Bronchial epithelial cell (primary cell): ENCODE data around the gene DYNC1LI1. TPM values are rescaled to one million over a fixed set of nuclear protein-coding genes. Genes with fewer than 3 reads are reported as not detected.
A peak's percentile ranks its signal among the peaks of the same experiment; 100 is the strongest.

Source experiments
- DNase-seq: peaks from one replicate; pipeline ENCODE4 v3.0.0-alpha.2; 2010; ENCODE audit warnings: low read depth
- FAIRE-seq: peaks from 2 replicates; lab custom pipeline; 2011; peaks lifted over from hg19 to GRCh38; lab: Jason Lieb, UNC
- H3K27me3 ChIP-seq: 2 replicates; pipeline ENCODE4 v1.5.1; 2011; ENCODE audit warnings: low read length; ENCODE audit not compliant: control insufficient read depth, insufficient read depth
- H3K36me3 ChIP-seq: 2 replicates; pipeline ENCODE4 v1.5.1; 2011; ENCODE audit warnings: low read length; ENCODE audit not compliant: control insufficient read depth, insufficient read depth
- H3K4me3 ChIP-seq: 2 replicates; pipeline ENCODE4 v1.5.1; 2011; ENCODE audit warnings: mild to moderate bottlenecking, low read depth, low read length, control low read depth
- total RNA-seq: library from RNA; depleted of rRNA; stranded (reverse); fragments of >200 nt; gene quantifications from 2 replicates; pipeline ENCODE4 v1.2.1, GENCODE V29; 2014
- TF ChIP-seq, protein P1 (sequence below): IDR thresholded peaks from 2 replicates; pipeline ENCODE4 v1.5.1; 2011; ENCODE audit warnings: mild to moderate bottlenecking, moderate library complexity, low read length, control low read depth, inconsistent platforms; ENCODE audit not compliant: insufficient read depth, severe bottlenecking

The DYNC1LI1 gene
- total RNA-seq, 1 donor from 2014 or later: 24.5 TPM

DNA sequence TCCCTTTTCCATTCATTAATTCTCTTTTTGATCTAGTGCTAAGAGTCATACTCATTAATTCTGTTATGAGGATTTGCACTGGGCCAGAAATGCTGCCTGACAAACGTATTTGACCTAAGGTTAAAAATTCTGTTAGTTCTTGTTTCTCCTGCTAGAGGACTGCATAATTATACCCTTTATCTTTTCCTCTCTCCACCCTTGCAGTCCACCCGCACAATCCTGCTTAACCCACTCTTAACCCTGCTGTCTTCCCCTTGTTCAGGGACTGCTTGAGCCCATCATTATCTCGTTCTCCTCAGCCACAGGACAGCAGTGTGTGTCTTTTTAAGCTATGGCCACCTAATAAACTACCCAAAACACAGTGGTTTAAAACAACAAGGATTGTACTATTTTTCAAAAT is 31.1 kb upstream of the DYNC1LI1 start:
- TF ChIP-seq, protein P1, sequence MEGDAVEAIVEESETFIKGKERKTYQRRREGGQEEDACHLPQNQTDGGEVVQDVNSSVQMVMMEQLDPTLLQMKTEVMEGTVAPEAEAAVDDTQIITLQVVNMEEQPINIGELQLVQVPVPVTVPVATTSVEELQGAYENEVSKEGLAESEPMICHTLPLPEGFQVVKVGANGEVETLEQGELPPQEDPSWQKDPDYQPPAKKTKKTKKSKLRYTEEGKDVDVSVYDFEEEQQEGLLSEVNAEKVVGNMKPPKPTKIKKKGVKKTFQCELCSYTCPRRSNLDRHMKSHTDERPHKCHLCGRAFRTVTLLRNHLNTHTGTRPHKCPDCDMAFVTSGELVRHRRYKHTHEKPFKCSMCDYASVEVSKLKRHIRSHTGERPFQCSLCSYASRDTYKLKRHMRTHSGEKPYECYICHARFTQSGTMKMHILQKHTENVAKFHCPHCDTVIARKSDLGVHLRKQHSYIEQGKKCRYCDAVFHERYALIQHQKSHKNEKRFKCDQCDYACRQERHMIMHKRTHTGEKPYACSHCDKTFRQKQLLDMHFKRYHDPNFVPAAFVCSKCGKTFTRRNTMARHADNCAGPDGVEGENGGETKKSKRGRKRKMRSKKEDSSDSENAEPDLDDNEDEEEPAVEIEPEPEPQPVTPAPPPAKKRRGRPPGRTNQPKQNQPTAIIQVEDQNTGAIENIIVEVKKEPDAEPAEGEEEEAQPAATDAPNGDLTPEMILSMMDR: no peak
- DNase-seq (no peak), FAIRE-seq (peak; percentile 47)
- no peaks in the 10 kb centered on the region for H3K36me3 ChIP-seq
- H3K27me3 ChIP-seq: no peaks in the 10 kb centered on the region
- H3K4me3 ChIP-seq: no peak overlapping the region

DNA sequence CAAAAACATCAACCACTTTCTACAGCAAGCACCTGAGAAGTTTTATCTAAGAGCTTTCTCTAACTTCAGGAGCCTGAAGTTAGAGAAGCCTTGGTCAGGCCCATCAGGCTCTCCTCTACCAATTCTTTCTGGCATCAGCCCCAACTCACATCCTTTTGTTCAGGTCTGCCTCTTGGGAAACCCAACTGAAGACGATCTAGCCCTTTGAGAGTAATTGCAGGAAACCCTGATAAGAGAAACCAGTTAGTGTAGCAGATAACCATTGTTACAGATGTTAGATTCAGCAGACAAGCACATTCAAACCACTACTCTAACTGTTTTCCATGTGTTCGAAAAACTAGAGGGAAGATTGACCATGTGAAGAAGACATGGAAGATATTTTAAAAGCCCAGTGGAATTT is 27.0 kb upstream of the DYNC1LI1 start:
- TF ChIP-seq, protein P1: no peak
- FAIRE-seq: no peak
- Histone ChIP-seq H3K27me3 (no peaks in the 10 kb centered on the region), H3K4me3 (no peak overlapping the region), H3K36me3 (no peaks in the 10 kb centered on the region)
- no peak for DNase-seq

DNA sequence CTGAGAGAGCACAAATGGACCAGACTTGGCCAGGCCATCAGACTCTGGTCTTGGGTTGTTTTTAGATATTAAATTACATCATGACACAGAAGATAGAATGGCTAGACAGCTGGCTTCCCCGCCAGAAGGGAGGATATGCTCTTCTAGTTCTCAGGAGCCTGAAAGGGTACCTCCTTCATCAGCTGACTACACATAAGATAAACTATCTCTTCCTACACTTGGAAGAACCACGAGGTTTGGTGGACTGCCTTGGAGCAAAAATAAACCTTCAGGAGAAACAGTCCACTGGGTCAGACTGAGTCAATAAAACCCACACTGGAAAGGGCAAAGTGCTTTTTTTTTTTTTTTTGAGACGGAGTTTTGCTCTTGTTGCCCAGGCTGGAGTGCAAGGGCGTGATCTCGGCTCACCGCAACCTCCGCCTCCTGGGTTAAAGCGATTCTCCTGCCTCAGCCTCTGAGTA is 26.3 kb upstream of the DYNC1LI1 start:
- DNase-seq: no peak
- Histone ChIP-seq H3K36me3 (no peaks in the 10 kb centered on the region), H3K27me3 (no peaks in the 10 kb centered on the region), H3K4me3 (no peak overlapping the region)
- TF ChIP-seq, protein P1: no peak
- no peak for FAIRE-seq

DNA sequence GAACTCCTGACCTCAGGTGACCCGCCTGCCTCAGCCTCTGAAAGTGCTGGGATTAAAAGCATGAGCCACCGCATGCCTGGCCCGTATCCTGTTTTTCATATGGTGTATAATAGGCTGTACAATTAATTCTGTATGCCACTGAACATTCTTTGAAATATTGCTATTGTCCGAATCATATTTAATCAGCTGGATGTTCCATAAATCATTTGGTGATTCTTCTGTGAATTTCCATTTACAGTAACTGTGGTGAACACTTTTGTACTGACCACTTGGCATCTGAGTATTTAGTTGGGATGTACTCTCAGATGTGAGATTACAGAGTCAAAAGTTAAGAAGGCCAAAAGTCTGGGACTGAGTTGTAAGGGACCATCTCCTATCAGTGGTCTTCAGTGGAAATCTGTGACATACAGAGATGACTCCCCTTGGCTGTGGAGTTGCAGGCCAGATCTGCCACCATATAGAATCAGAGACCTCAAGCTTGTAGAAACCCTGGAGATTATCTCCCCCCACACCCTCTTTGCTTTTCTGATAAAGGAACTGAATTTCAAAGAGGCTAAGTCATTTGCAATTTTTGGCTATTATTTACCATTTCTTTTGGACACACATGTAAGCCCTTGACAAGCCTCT is 25.7 kb upstream of the DYNC1LI1 start:
- Histone ChIP-seq H3K27me3 (no peaks in the 10 kb centered on the region), H3K4me3 (no peak overlapping the region), H3K36me3 (no peaks in the 10 kb centered on the region)
- DNase-seq: no peak
- TF ChIP-seq, protein P1: no peak
- FAIRE-seq: no peak

DNA sequence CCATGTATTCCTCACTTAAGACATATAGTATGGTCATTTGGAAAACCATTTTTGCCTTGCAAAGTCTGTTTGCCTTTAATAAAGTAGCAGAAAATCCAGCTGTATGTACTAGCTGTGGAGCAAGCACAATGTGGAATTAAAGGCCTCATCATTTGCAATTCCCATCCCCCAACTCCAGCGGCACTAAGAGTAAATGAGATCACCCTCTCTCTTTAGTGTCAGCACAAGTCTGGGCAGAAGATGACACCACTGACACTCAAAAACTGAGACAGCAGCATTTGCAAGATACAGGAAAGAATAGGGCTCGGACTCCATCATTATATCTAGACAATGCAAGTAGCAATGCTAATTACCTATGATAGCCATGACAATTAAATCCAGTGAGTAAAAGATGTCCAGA is 24.7 kb upstream of the DYNC1LI1 start:
- Histone ChIP-seq H3K27me3 (peaks cover under 1% of the 10 kb centered on the region), H3K36me3 (no peaks in the 10 kb centered on the region), H3K4me3 (no peak overlapping the region)
- DNase-seq (no peak), FAIRE-seq (no peak)
- TF ChIP-seq, protein P1: no peak
